ENCODE results near the gene MCIDAS. TPM values are rescaled to one million over a fixed set of nuclear protein-coding genes. Genes with fewer than 3 reads are reported as not detected.

Gene MCIDAS
- total and polyA plus RNA-seq, 2 of the 8 experiments (the other 6 are each of a cell fraction or from before 2014, with no cell fraction given), result 0.15 TPM; not detected in 1

DNA sequence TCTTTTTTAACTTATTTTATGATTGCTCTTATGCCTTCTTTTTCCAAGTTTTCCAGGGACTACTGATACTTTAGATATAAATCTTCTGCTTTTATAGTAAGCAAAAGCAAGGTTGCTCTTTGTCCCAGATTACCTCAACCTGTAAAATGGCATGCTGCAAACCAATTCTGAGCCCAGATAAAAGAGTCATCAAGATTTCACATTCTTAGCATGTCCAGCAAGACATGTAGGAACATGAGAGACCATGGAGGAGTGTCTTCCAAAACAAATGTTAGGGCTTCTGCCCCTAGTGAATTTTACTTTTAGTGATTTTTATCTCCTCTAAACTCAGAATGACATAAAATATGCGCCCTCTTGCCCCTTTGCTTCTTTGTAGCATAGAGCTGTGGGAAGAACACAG lies 47.1 kb downstream of the MCIDAS start:
- H2BK5ac ChIP-seq (ENCODE audit: low read depth, low read length), result no peak overlapping the region
- WGBS, 2 experiments (ENCODE audit: extremely low coverage in 1 of 2, insufficient coverage in 1 of 2, insufficient read length in 1 of 2, insufficient replicate concordance in 2 of 2, low coverage in 1 of 2, low lambda C conversion rate in 2 of 2, missing lambda C conversion rate in 1 of 2), result 63% methylated on average over 1 of the region's 1 CpG; no CpG with 5 or more reads in 1 of the 2 experiments
- H3K23ac ChIP-seq (ENCODE audit: insufficient read length), result no peak overlapping the region
- no peak overlapping the region for H3K56ac ChIP-seq (replicated peaks; ENCODE audit: insufficient read length, low read depth, low read length)
- H3K9me3 ChIP-seq (ENCODE audit: insufficient read depth in 2 of 2, low read depth in 1 of 2, low read length in 1 of 2), result no peaks in the 10 kb centered on the region
- no peak overlapping the region for H4K91ac ChIP-seq (replicated peaks; ENCODE audit: insufficient read length, low read length)
- H3K27me3 ChIP-seq (replicated peaks in 1 of 4; ENCODE audit: control insufficient read depth in 3 of 4, extremely low read depth in 1 of 4, insufficient read depth in 3 of 4, low read length in 3 of 4), result peaks cover 16 to 43% (median 32%) of the 10 kb centered on the region in 4 experiments
- ChIA-PET POLR2A (ENCODE audit: partially characterized antibody) (interaction anchor here (1.5 kb wide), 1 partner anchor 48 kb away, joined by 4 read pairs; no protein-coding TSS in a partner anchor), CTCF (ENCODE audit: partially characterized antibody) (interaction anchor here (0.6 to 1.5 kb wide), 2 partner anchors 8 to 1699 kb away, joined by 3 read pairs; no protein-coding TSS in a partner anchor)
- no peak overlapping the region for H3K4me2 ChIP-seq (ENCODE audit: insufficient read depth in 1 of 2, low read depth in 2 of 2, low read length in 2 of 2)
- no peak overlapping the region for H2AFZ ChIP-seq (ENCODE audit: low read length)
- H3K14ac ChIP-seq (ENCODE audit: insufficient read length), result no peak overlapping the region
- DNase-seq (ENCODE audit: low read depth in 1 of 2, low spot score in 2 of 2) (no peak), FAIRE-seq (no peak)
- no peak overlapping the region for H4K5ac ChIP-seq (ENCODE audit: insufficient read length, low read depth, low read length)
- H3K18ac ChIP-seq (ENCODE audit: extremely low read depth, low read length), result no peak overlapping the region
- no peak overlapping the region for H2AK5ac ChIP-seq (ENCODE audit: low read depth, low read length)
- peaks cover 6% of the 10 kb centered on the region for H3K23me2 ChIP-seq (ENCODE audit: low read depth, low read length)
- H3K4me3 ChIP-seq (ENCODE audit: extremely low read depth in 1 of 4, insufficient read depth in 2 of 4, low read depth in 3 of 4, low read length in 4 of 4), result no peak overlapping the region
- no peak overlapping the region for H4K8ac ChIP-seq (ENCODE audit: extremely low read depth, insufficient read depth, low read length)
- H3K27ac ChIP-seq (ENCODE audit: low read depth, low read length), result no peak overlapping the region
- no peaks in the 10 kb centered on the region for H3K79me1 ChIP-seq (ENCODE audit: low read depth, low read length)
- H3K4ac ChIP-seq (replicated peaks; ENCODE audit: insufficient read length, low read depth, low read length), result no peak overlapping the region
- no peak overlapping the region for H3K9ac ChIP-seq (replicated peaks in 1 of 4; ENCODE audit: extremely low read depth in 1 of 4, low read depth in 3 of 4, low read length in 3 of 4)
- no peaks in the 10 kb centered on the region for H3K79me2 ChIP-seq (ENCODE audit: control insufficient read depth in 1 of 2, insufficient read depth in 2 of 2, low read length in 2 of 2)
- no peak overlapping the region for H2BK12ac ChIP-seq (ENCODE audit: low read depth, low read length)
- H3K36me3 ChIP-seq (ENCODE audit: control insufficient read depth in 2 of 4, insufficient read depth in 4 of 4, low read length in 3 of 4), result no peaks in the 10 kb centered on the region
- H2BK15ac ChIP-seq (ENCODE audit: low read length), result no peak overlapping the region
- no peak overlapping the region for H2BK120ac ChIP-seq (replicated peaks; ENCODE audit: low read depth, low read length)
- no peaks in the 10 kb centered on the region for H4K20me1 ChIP-seq (replicated peaks in 1 of 2; ENCODE audit: control insufficient read depth in 1 of 2, insufficient read depth in 2 of 2, low read length in 2 of 2)
- H3K4me1 ChIP-seq (replicated peaks in 1 of 4; ENCODE audit: control insufficient read depth in 3 of 4, insufficient read depth in 4 of 4, low read length in 3 of 4), result peaks cover 0 to 4% (median 0%) of the 10 kb centered on the region in 4 experiments; a peak in 2 of 7 replicates
- no peak overlapping the region for H2BK20ac ChIP-seq (ENCODE audit: low read length)
- TF ChIP-seq, protein P1, sequence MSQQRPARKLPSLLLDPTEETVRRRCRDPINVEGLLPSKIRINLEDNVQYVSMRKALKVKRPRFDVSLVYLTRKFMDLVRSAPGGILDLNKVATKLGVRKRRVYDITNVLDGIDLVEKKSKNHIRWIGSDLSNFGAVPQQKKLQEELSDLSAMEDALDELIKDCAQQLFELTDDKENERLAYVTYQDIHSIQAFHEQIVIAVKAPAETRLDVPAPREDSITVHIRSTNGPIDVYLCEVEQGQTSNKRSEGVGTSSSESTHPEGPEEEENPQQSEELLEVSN (IDR thresholded peaks at IDR 0.05), result no peak
- TF ChIP-seq EZH2 (IDR thresholded peaks at IDR 0.05; ENCODE audit: low read depth, low read length, severe bottlenecking), result no peak
- TF ChIP-seq TEAD4 (IDR thresholded peaks at IDR 0.05; ENCODE audit: low read depth, low read length), result no peak
- no peak for TF ChIP-seq YY1 (IDR thresholded peaks at IDR 0.05; ENCODE audit: low read depth, low read length)
- no peak for TF ChIP-seq NRF1 (IDR thresholded peaks at IDR 0.05; ENCODE audit: low read depth, low read length)
- TF ChIP-seq, protein P2, sequence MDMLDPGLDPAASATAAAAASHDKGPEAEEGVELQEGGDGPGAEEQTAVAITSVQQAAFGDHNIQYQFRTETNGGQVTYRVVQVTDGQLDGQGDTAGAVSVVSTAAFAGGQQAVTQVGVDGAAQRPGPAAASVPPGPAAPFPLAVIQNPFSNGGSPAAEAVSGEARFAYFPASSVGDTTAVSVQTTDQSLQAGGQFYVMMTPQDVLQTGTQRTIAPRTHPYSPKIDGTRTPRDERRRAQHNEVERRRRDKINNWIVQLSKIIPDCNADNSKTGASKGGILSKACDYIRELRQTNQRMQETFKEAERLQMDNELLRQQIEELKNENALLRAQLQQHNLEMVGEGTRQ (IDR thresholded peaks at IDR 0.05; ENCODE audit: low read length), result no peak
- TF ChIP-seq RXRA (IDR thresholded peaks at IDR 0.05; ENCODE audit: insufficient read depth, low read depth, low read length), result no peak
- TF ChIP-seq GTF2F1 (IDR thresholded peaks at IDR 0.05; ENCODE audit: borderline replicate concordance, low read depth, low read length), result no peak
- TF ChIP-seq EGR1 (IDR thresholded peaks at IDR 0.05; ENCODE audit: borderline replicate concordance, low read depth, low read length), result no peak
- TF ChIP-seq POU5F1 (IDR thresholded peaks at IDR 0.05; ENCODE audit: low read depth, low read length), result no peak
- TF ChIP-seq, protein P3, sequence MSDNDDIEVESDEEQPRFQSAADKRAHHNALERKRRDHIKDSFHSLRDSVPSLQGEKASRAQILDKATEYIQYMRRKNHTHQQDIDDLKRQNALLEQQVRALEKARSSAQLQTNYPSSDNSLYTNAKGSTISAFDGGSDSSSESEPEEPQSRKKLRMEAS (IDR thresholded peaks at IDR 0.05), result no peak
- no peak for TF ChIP-seq BCL11A (IDR thresholded peaks at IDR 0.05; ENCODE audit: low read depth in 2 of 2, low read length in 2 of 2)
- no peak for TF ChIP-seq MAFK (IDR thresholded peaks at IDR 0.05; ENCODE audit: low read depth, low read length)

Data from H1 (cell line).